Measurements from ENCODE around the gene HOXC4. TPM values are rescaled to one million over a fixed set of nuclear protein-coding genes. Genes with fewer than 3 reads are reported as not detected.

HOXC4 gene
- polyA plus RNA-seq, 1 experiment: not detected

GRCh38 chr12:54012631-54013409 is 40.8 kb upstream of the HOXC4 start:
- no peak overlapping the region for H3K4me3 ChIP-seq (ENCODE audit: low read depth, low read length)
- peaks cover 93% of the 10 kb centered on the region for H3K27me3 ChIP-seq (ENCODE audit: control insufficient read depth, insufficient read depth, low read length)
- peaks cover 3% of the 10 kb centered on the region; the same call in 1 of the 2 replicates for H3K9me3 ChIP-seq (ENCODE audit: control insufficient read depth, insufficient read depth, low read length)
- TF ChIP-seq, protein P1, sequence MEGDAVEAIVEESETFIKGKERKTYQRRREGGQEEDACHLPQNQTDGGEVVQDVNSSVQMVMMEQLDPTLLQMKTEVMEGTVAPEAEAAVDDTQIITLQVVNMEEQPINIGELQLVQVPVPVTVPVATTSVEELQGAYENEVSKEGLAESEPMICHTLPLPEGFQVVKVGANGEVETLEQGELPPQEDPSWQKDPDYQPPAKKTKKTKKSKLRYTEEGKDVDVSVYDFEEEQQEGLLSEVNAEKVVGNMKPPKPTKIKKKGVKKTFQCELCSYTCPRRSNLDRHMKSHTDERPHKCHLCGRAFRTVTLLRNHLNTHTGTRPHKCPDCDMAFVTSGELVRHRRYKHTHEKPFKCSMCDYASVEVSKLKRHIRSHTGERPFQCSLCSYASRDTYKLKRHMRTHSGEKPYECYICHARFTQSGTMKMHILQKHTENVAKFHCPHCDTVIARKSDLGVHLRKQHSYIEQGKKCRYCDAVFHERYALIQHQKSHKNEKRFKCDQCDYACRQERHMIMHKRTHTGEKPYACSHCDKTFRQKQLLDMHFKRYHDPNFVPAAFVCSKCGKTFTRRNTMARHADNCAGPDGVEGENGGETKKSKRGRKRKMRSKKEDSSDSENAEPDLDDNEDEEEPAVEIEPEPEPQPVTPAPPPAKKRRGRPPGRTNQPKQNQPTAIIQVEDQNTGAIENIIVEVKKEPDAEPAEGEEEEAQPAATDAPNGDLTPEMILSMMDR (IDR thresholded peaks at IDR 0.05; ENCODE audit: low read depth, low read length): no peak
- POLR2A ChIA-PET: no interaction called here
- no peak for DNase-seq (ENCODE audit: low read depth, low spot score)
- H3K27ac ChIP-seq (ENCODE audit: low read depth, low read length): no peak overlapping the region
- CTCF ChIA-PET: interaction anchor here (1.3 kb wide), 1 partner anchor 202 kb away, joined by 5 read pairs; no protein-coding TSS in a partner anchor

GRCh38 chr12:54014377-54015017 is 39.1 kb upstream of the HOXC4 start:
- POLR2A ChIA-PET: no interaction called here
- DNase-seq (ENCODE audit: low read depth, low spot score): no peak
- peaks cover 97% of the 10 kb centered on the region for H3K27me3 ChIP-seq (ENCODE audit: control insufficient read depth, insufficient read depth, low read length)
- CTCF ChIA-PET: interaction anchor here (0.9 to 1.0 kb wide), 2 partner anchors 9 to 311 kb away, joined by 3 read pairs; partner anchors contain the start of gene COPZ1
- peaks cover 11% of the 10 kb centered on the region; the same call in 1 of the 2 replicates for H3K9me3 ChIP-seq (ENCODE audit: control insufficient read depth, insufficient read depth, low read length)
- no peak overlapping the region for H3K4me3 ChIP-seq (ENCODE audit: low read depth, low read length)
- TF ChIP-seq, protein P1 (IDR thresholded peaks at IDR 0.05; ENCODE audit: low read depth, low read length): no peak
- H3K27ac ChIP-seq (ENCODE audit: low read depth, low read length): no peak overlapping the region

GRCh38 chr12:54015018-54015931 is 38.4 kb upstream of the HOXC4 start:
- no peak overlapping the region for H3K27ac ChIP-seq (ENCODE audit: low read depth, low read length)
- TF ChIP-seq, protein P1 (IDR thresholded peaks at IDR 0.05; ENCODE audit: low read depth, low read length): no peak
- POLR2A ChIA-PET: no interaction called here
- no peak overlapping the region for H3K4me3 ChIP-seq (ENCODE audit: low read depth, low read length)
- peaks cover 97% of the 10 kb centered on the region for H3K27me3 ChIP-seq (ENCODE audit: control insufficient read depth, insufficient read depth, low read length)
- DNase-seq (ENCODE audit: low read depth, low spot score): no peak
- CTCF ChIA-PET: interaction anchor here (0.7 to 1.0 kb wide), 3 partner anchors 10 to 479 kb away, joined by 3 read pairs; partner anchors contain the start of gene COPZ1
- peaks cover 12% of the 10 kb centered on the region; the same call in 1 of the 2 replicates for H3K9me3 ChIP-seq (ENCODE audit: control insufficient read depth, insufficient read depth, low read length)

DNA sequence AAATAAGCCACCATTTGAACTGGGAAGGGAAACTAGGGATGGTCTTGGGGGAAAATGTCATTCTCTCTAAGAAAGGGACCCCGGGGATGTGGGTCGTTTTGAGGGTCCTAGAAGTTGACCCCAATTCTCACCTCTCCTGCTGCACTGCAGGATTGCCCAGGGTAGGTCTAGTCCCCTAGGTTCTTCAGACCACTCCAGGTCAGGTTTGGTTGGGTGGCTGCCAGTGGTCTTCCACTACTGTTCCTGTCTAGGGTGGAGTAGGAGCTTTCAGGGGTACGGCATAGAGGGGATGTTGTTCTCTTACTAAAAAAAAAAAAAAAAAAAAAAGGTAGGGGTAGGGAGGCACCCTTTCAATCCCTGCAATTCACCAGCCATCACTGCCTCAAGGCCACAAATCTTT is 37.6 kb upstream of the HOXC4 start:
- no peak overlapping the region for H3K4me3 ChIP-seq (ENCODE audit: low read depth, low read length)
- CTCF ChIA-PET: interaction anchor here (0.5 to 0.9 kb wide), 2 partner anchors 185 to 355 kb away, joined by 3 to 4 read pairs; no protein-coding TSS in a partner anchor
- POLR2A ChIA-PET: interaction anchor here (0.6 kb wide), 1 partner anchor 176 kb away, joined by 4 read pairs; no protein-coding TSS in a partner anchor

More for the DNA sequence above, 37.6 kb upstream of the HOXC4 start:
- DNase-seq (ENCODE audit: low read depth, low spot score): no peak
- Histone ChIP-seq H3K9me3 (ENCODE audit: control insufficient read depth, insufficient read depth, low read length) (peaks cover 12% of the 10 kb centered on the region; the same call in 1 of the 2 replicates), H3K27ac (ENCODE audit: low read depth, low read length) (no peak overlapping the region), H3K27me3 (ENCODE audit: control insufficient read depth, insufficient read depth, low read length) (peaks cover 97% of the 10 kb centered on the region)
- TF ChIP-seq, protein P1 (IDR thresholded peaks at IDR 0.05; ENCODE audit: low read depth, low read length): no peak
